SH-SY5Y (cell line): Measurements from ENCODE around the gene NXF1.
A peak's percentile ranks its signal among the peaks of the same experiment; 100 is the strongest.

ENCODE experiments used
- GATA2 ChIP-seq: IDR thresholded peaks from 2 replicates; pipeline ENCODE4 v1.6.1; 2011; ENCODE audit warnings: mild to moderate bottlenecking, low read depth, low read length
- GATA3 ChIP-seq: IDR thresholded peaks from 2 replicates; pipeline ENCODE4 v1.6.1; 2011; ENCODE audit warnings: low read depth, mild to moderate bottlenecking, low read length, moderate library complexity

Gene NXF1

GRCh38 chr11:62841361-62842170, 36.3 kb upstream of the NXF1 start:
- TF ChIP-seq GATA2 (peak; percentile 90), GATA3 (no peak)

DNA sequence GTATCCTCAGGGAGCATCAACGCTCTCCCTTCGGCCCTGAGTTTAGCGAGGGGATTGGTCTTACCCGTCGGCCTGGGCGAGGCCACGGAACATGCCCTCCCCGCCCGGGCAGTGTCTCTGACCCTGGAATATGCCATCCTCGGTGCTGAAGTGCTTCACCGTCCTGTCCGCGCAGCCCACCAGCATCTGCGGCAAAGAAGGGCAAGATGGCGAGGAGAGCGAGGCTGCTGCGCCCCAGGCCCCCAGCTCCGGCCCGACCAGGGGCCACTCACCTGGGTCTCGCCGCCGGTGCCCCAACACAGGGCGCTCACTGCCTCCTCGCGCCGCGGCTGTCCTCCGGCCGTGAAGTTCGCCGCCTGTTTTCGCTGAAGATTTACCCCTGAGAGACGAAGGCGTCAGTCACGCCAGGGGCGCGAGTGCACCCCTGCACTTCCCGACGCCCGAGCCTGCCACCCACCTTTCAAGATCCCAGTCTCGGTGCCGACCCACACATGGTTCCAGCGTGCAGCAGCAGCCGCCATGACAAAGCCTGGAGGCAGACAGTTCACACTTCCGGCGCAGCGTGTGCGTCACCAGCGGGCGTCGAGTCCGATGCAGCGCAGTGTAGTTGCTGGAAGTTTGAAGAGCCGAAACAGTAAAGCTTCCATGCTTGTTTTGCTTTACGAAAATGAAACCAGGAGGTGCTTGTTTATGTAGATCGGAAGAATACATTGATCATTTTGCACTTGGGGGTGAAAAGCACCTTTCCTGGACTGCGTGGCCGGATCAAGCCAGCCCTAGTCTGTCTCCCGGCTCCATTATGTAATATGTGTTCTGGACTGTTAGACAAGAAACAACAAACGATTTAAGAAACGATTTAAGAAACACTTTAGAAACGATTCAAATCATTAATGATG, 34.1 kb upstream of the NXF1 start, which contains the start of gene WDR74:
Gene WDR74 (minus strand): TSS at position 541 of the 896 bp plus-strand sequence. CDS start 20 bp downstream, at position 521.
- TF ChIP-seq GATA3 = no peak
- TF ChIP-seq GATA2 = no peak

GRCh38 chr11:62835336-62835735, 30.1 kb upstream of the NXF1 start:
- TF ChIP-seq GATA3 (no peak), GATA2 (no peak)

DNA sequence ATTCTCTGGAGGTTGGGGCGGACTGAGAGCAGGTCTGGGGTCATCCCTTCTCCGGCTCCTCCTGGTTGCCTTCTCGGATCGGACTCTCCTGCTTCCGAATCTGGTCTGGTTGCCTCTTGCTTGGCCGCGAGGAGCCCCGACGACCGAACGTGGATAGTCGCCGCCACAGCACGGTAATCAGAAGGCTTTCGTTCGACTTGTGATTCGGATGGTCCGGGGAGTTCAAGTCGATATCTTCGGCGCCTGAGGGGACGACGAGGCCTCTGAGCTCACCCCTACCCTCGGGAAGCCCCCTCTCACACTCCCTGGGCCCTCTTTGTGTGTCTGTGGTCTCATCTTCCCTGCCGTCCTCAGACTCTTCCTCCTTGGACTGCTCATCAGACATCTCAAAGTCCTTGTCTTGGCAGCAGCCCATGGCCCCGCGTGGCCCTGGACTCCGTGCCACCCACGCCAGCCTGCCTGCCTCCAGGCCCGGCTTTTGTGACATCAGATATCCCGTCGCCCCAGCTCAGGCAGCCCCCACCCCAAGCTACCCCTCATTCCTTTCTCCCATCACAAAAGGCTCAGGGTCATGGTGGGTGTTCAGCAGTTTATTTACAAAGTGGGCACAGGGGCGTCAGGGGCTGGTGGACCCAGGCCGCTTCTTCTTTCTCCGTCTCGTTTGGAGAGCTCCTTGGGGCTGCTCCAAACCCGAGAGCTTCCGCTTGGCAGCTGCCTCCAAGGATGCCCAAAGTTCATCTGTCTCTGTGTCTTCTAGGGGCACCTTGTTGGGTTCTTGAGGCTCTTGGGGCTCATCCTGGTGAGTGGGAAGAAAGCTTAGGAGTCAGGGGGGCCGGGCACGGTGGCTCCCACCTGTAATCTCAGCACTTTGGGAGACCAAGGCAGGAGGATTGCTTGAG, 27.3 kb upstream of the NXF1 start, which contains the start of gene TEX54:
Gene TEX54 (minus strand): TSS at position 506 of the 899 bp plus-strand sequence.
- TF ChIP-seq GATA2 (no peak), GATA3 (no peak)

DNA sequence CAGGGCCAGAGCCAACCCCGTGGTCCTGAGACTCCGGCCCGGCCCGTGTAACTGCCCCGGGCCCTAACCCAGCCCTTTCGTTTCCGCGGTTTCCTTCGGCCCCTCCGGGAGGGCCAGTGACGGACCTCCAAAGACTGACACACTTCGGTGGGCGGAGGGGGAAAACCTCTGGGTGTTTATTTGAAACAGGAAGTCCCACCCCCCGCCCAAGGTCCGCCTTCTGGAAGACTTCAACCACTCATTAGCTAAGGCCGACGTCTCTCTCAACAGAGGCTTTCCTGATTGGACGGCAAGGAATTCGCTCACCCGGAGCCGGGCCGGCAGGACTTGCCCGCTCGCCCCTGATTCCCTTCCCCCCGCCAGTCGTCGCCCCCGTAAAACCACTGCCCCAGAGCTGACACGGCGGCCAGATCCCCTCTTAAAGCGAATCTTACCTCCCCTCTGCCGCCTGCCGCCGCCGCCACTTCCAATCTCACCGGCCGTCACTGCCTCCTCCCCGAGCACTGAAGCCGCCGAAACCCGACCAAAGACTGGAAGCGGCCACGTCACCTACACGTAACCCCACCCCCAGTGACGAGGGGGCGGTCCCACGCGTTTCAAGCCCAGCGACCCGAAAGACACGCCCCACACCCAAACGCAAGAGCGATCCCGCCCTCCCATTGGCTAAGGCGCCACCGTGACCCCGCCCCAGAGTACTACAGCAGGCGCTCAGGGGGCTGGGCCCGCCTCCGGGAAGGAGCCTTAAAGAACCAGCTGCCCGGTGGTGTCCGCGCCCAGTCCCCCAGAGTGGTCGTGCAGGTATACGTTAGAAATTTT, 26.5 kb upstream of the NXF1 start, which contains the start of gene STX5:
Gene STX5 (minus strand): TSS at position 532 of the 816 bp plus-strand sequence. CDS start 808 bp downstream, outside the sequence.
- TF ChIP-seq GATA2 (no peak), GATA3 (no peak)

DNA sequence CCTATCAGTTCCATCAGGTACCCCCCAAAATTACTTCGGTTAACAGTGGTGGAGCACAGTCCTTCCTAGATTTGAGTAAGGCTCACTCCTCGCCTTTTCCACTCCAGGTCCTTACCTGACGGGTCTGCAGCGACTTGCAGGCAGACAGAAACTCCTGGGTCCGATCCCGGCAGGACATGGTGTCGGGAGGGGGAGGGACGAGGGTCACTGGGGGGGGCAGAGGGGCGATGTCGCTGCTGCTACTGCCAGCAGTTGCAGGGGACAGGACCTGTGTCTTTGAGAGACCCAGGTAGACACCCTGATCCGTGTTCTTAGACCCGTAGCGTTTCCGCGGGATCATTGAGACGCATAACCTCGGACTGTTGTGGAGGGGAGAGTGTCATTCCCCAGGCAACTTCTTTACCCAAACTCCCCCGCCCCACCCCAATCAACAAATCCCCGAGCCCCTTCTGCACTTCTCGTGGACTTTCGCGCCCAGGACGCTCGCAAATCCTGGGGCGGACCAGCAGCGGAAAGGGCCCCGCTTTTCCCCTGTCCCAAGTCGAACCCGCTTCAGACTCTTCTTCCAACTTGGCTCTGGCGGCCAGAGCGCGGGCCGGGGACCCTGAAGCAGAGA, 25.8 kb upstream of the NXF1 start:
- TF ChIP-seq GATA3 (no peak), GATA2 (no peak)

- no peak for TF ChIP-seq GATA2
- no peak for TF ChIP-seq GATA3
These were observed 18.4 kb upstream of the NXF1 start for GRCh38 chr11:62823677-62824076.

DNA sequence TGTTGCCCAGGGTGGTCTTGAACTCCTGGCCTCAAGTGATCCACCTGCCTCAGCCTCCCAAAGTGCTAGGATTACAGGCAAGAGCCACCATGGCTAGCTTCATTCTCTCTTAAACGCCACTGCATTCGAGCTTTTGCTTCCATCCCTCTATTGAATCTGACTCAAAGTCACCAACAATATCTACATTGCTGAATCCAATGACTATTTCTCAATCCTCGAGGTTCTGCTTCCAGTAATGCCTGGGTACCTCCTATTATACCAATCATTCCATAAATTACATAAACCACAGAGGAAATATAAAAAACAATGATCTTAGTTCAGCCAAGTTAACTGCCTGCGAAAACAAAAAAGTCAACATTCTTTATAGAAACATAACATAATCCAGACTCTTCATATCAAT, 11.9 kb upstream of the NXF1 start:
- TF ChIP-seq GATA2 = no peak
- TF ChIP-seq GATA3 = no peak

- no peak for TF ChIP-seq GATA2
- TF ChIP-seq GATA3 = no peak
These were observed 11.3 kb upstream of the NXF1 start for GRCh38 chr11:62816557-62816956.

DNA sequence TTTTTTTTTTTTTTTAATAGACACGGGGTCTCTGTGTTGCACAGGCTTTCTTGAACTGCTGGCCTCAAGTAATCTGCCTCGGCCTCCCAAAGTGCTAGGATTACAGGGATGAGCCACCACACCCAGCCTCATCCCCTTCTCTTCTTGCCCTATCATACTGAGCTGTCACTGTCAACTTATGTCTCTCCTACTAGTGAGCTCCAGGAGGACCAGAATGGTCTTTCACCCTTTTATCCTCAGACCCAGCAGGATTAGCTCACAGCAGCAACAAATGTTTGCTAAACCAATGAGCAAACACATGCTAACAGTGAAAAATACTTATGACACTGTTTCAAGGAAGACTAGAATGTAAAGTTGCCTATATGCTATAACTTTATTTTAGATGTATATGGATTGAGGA, 6.4 kb upstream of the NXF1 start:
- no peak for TF ChIP-seq GATA3
- no peak for TF ChIP-seq GATA2

DNA sequence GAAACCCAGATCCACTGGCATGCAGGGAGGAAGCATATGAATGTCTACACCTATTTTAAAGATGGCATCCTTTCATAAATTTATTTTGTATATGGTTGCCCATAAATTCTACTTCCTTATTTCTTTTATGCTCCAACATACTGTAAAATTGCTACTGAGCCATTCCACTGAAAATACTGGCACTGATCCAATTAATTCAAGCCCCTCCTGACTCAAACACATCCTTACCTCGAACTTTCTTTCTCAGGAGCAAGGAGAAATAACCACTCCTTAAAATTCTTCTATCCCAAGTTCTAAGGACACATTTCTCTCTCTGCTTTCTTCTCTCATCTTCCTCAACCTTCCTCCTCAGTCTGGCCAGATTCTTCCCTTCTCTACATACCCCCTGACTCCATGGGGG, 5.5 kb upstream of the NXF1 start:
- TF ChIP-seq GATA2 = no peak
- no peak for TF ChIP-seq GATA3

- TF ChIP-seq GATA2 (no peak), GATA3 (no peak)
These were observed 1.4 kb upstream of the NXF1 start for GRCh38 chr11:62806611-62807121.

GRCh38 chr11:62805961-62806441, 761 bp upstream of the NXF1 start:
- TF ChIP-seq GATA2 (no peak), GATA3 (no peak)
